ENCODE results near the gene FERMT1. TPM values are rescaled to one million over a fixed set of nuclear protein-coding genes. Genes with fewer than 3 reads are reported as not detected.

Gene FERMT1
- total RNA-seq, 1 donor from 2014 or later: 60.6 TPM

GRCh38 chr20:6160736-6161135 lies 37.9 kb upstream of the FERMT1 start:
- DNase-seq (ENCODE audit: low read depth): no peak
- Histone ChIP-seq H3K36me3 (ENCODE audit: control insufficient read depth, insufficient read depth, low read length) (no peaks in the 10 kb centered on the region), H3K27me3 (ENCODE audit: control insufficient read depth, insufficient read depth, low read length) (peaks cover 6% of the 10 kb centered on the region), H3K4me3 (ENCODE audit: low read depth, low read length) (no peak overlapping the region)
- no peak for FAIRE-seq
- TF ChIP-seq CTCF (IDR thresholded peaks at IDR 0.05; ENCODE audit: insufficient read depth, low read length, severe bottlenecking): no peak

DNA sequence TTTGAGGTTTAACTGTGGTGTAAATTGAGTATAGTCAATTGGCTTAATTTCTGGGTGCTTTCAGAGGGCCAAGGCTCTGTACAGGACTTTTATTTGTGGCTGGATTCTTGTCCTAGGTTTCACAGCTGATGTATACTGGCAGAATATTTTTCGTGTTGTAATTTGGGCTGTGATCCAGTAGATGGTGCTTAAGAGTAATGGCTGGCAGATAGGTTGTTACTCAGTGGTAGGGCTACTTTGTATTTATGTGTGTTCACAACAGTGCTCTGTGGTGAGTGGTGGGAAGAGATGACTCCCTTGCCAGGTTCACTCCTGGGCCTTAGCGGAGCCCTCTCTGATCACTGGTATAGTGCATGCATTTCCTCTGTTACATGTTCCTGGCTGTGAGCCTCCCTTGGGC lies 34.5 kb upstream of the FERMT1 start:
- FAIRE-seq (no peak), DNase-seq (ENCODE audit: low read depth) (no peak)
- Histone ChIP-seq H3K36me3 (ENCODE audit: control insufficient read depth, insufficient read depth, low read length) (no peaks in the 10 kb centered on the region), H3K27me3 (ENCODE audit: control insufficient read depth, insufficient read depth, low read length) (peaks cover 4% of the 10 kb centered on the region), H3K4me3 (ENCODE audit: low read depth, low read length) (no peak overlapping the region)
- peak; percentile 1 for TF ChIP-seq CTCF (IDR thresholded peaks at IDR 0.05; ENCODE audit: insufficient read depth, low read length, severe bottlenecking)

- FAIRE-seq (no peak), DNase-seq (ENCODE audit: low read depth) (no peak)
- H3K36me3 ChIP-seq (ENCODE audit: control insufficient read depth, insufficient read depth, low read length): no peaks in the 10 kb centered on the region
- H3K27me3 ChIP-seq (ENCODE audit: control insufficient read depth, insufficient read depth, low read length): no peaks in the 10 kb centered on the region
- no peak overlapping the region for H3K4me3 ChIP-seq (ENCODE audit: low read depth, low read length)
- no peak for TF ChIP-seq CTCF (IDR thresholded peaks at IDR 0.05; ENCODE audit: insufficient read depth, low read length, severe bottlenecking)
Observed at GRCh38 chr20:6152777-6153176, 29.9 kb upstream of the FERMT1 start.

GRCh38 chr20:6148073-6148472 lies 25.2 kb upstream of the FERMT1 start:
- Histone ChIP-seq H3K36me3 (ENCODE audit: control insufficient read depth, insufficient read depth, low read length) (no peaks in the 10 kb centered on the region), H3K4me3 (ENCODE audit: low read depth, low read length) (no peak overlapping the region), H3K27me3 (ENCODE audit: control insufficient read depth, insufficient read depth, low read length) (no peaks in the 10 kb centered on the region)
- no peak for FAIRE-seq
- TF ChIP-seq CTCF (IDR thresholded peaks at IDR 0.05; ENCODE audit: insufficient read depth, low read length, severe bottlenecking): no peak
- DNase-seq (ENCODE audit: low read depth): no peak

- FAIRE-seq (no peak), DNase-seq (ENCODE audit: low read depth) (peak; percentile 65)
- no peaks in the 10 kb centered on the region for H3K27me3 ChIP-seq (ENCODE audit: control insufficient read depth, insufficient read depth, low read length)
- TF ChIP-seq CTCF (IDR thresholded peaks at IDR 0.05; ENCODE audit: insufficient read depth, low read length, severe bottlenecking): peak; percentile 72
- no peaks in the 10 kb centered on the region for H3K36me3 ChIP-seq (ENCODE audit: control insufficient read depth, insufficient read depth, low read length)
- H3K4me3 ChIP-seq (ENCODE audit: low read depth, low read length): no peak overlapping the region
Observed at GRCh38 chr20:6142348-6142993, 19.6 kb upstream of the FERMT1 start.

DNA sequence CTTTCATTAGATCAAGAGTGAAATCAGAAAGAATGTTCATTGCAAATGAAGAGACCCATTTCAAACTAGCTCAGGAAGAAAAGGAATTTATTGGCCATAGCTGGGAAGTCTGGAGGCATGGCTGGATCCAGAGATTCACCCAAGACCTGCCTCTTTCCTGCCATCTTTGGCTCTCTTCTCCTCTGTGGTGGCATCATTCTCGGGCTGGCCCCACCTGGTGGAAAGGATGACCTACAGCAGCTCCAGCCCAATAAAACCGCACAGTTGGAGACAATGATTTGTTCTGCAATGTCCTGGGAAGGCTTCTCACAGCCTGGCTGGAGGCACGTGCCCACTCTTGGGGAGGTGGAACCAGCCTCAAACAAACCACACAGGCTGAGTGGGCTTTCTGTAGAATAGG lies 18.1 kb upstream of the FERMT1 start:
- Histone ChIP-seq H3K4me3 (ENCODE audit: low read depth, low read length) (no peak overlapping the region), H3K27me3 (ENCODE audit: control insufficient read depth, insufficient read depth, low read length) (no peaks in the 10 kb centered on the region), H3K36me3 (ENCODE audit: control insufficient read depth, insufficient read depth, low read length) (no peaks in the 10 kb centered on the region)
- TF ChIP-seq CTCF (IDR thresholded peaks at IDR 0.05; ENCODE audit: insufficient read depth, low read length, severe bottlenecking): peak; percentile 13
- FAIRE-seq: no peak
- DNase-seq (ENCODE audit: low read depth): no peak
